GM13976 (cell line): ENCODE measurements around the gene TRAF4.

Experiments used
- DNase-seq: peaks from one replicate; pipeline ENCODE4 v3.0.0; 2012; ENCODE audit warnings: low spot score
- CTCF ChIP-seq: IDR thresholded peaks from 2 replicates; pipeline ENCODE4 v1.5.1; 2012; ENCODE audit warnings: borderline replicate concordance, mild to moderate bottlenecking; ENCODE audit not compliant: insufficient read depth; ENCODE audit errors: extremely low read depth, missing control alignments, control extremely low read depth
- in situ Hi-C: fragments of 300-500 bp; cut with MboI; formaldehyde crosslinking; loops from one replicate; pipeline ENCODE4 v1.12.0; 2022; ENCODE audit warnings: low sequenced_read_pairs, mixed read lengths, inconsistent platforms; ENCODE audit not compliant: unreplicated experiment

Gene TRAF4

DNA sequence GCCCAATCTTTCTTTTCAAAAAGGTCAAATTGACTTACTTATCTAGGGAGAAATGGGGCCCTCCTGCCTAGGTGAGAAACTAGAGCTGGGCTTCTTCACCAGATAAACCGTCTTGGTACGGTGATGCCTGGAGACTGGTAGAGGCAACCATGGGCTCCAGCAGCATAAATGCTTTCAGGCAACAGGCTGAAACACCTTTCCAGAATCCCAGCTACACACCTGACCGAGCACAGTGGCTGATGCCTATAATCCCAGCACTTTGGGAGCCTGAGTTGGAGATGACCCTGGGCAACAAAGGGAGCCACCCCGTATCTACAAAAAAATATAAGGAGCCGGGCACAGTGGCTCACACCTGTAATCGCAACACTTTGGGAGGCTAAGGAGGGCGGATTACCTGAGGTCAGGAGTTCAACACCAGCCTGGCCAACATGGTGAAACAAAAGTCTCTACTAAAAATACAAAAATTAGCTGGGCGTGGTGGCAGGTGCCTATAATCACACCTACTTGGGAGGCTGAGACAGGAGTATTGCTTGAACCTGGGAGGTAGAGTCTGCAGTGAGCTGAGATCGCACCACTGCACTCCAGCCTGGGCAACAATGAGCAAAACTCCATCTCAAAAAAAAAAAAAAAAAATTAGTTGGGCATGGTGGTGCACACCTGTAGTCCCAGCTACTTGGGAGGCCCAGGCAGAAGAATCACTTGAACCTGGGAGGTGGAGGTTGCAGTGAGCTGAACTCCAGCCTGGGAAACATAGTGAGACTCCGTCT lies 8.0 kb downstream of the TRAF4 start:
- no peak for DNase-seq
- TF ChIP-seq CTCF = no peak
- in situ Hi-C loops = no loop called here

DNA sequence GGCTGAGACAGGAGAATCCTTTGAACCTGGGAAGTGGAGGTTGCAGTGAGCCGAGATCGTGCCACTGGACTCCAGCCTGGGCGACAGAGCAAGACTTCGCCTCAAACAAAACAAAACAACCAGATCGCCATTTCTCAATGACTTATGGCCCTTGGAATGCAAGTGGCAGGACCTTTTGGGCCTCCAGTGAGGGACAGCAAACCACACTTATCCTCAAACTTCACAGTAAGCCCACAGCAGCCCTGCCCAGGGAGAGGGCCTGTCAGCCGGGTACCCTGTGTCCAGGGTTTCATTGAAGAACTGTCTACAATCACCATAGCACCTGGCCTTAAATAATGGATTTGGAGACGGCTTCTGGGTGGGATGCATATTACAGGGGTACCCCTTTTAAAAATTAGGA lies 11.7 kb downstream of the TRAF4 start:
- in situ Hi-C loops = no loop called here
- TF ChIP-seq CTCF = no peak
- no peak for DNase-seq

- no peak for TF ChIP-seq CTCF
- in situ Hi-C loops = no loop called here
- no peak for DNase-seq
Measured at GRCh38 chr17:28756049-28756804, 12.4 kb downstream of the TRAF4 start.

GRCh38 chr17:28758411-28759121 lies 14.8 kb downstream of the TRAF4 start:
- TF ChIP-seq CTCF = no peak
- in situ Hi-C loops = no loop called here
- DNase-seq = no peak

GRCh38 chr17:28759256-28759865 lies 15.6 kb downstream of the TRAF4 start:
- TF ChIP-seq CTCF = no peak
- no peak for DNase-seq
- in situ Hi-C loops = no loop called here
